ENCODE results near the gene ALDH1A1.

Gene ALDH1A1

DNA sequence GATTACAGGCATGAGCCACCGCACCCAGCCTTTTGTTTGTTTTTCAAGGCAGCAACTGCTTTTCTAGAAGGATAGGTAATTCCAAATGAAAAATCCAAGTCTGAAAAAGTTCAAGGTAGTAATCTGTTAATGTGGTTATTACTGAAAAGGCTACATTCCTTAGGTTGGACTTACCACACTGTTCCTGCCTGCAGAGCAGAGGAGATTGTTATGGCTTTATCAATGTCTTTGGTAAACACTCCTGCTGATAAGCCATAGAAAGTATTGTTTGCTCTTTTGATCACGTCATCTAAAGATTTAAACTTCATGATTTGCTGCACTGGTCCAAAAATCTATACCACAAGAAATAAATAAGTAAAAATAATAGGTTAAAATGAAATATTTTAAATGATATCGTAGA lies 43.4 kb downstream of the ALDH1A1 start:
- in situ Hi-C loops (cut with MboI; ENCODE audit: low sequenced_read_pairs, unreplicated experiment): no loop called here
- TF ChIP-seq, protein P1, sequence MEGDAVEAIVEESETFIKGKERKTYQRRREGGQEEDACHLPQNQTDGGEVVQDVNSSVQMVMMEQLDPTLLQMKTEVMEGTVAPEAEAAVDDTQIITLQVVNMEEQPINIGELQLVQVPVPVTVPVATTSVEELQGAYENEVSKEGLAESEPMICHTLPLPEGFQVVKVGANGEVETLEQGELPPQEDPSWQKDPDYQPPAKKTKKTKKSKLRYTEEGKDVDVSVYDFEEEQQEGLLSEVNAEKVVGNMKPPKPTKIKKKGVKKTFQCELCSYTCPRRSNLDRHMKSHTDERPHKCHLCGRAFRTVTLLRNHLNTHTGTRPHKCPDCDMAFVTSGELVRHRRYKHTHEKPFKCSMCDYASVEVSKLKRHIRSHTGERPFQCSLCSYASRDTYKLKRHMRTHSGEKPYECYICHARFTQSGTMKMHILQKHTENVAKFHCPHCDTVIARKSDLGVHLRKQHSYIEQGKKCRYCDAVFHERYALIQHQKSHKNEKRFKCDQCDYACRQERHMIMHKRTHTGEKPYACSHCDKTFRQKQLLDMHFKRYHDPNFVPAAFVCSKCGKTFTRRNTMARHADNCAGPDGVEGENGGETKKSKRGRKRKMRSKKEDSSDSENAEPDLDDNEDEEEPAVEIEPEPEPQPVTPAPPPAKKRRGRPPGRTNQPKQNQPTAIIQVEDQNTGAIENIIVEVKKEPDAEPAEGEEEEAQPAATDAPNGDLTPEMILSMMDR (IDR thresholded peaks at IDR 0.05; ENCODE audit: borderline replicate concordance, control extremely low read depth, extremely low read depth, insufficient read depth, missing control alignments): no peak
- no peak for DNase-seq (ENCODE audit: low spot score)

DNA sequence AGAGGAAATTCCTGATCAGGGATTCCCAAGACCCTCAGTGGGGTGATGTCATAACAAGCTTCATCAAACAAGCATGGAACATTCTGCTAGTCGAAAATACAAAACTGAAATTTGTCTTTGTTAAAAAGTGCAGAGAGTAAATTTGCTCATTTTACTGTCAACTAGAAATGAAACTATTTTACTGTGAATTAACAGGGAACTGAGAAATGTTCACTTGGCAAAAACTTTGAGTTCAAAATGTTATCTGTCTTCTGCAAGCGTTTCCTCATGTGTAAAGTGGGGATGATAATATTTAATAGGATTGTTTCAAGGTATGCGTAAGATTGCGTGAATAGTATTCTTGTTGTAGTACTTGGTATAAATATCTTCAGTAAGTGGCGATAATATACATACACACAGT lies 45.4 kb downstream of the ALDH1A1 start:
- in situ Hi-C loops (cut with MboI; ENCODE audit: low sequenced_read_pairs, unreplicated experiment): no loop called here
- TF ChIP-seq, protein P1 (IDR thresholded peaks at IDR 0.05; ENCODE audit: borderline replicate concordance, control extremely low read depth, extremely low read depth, insufficient read depth, missing control alignments): no peak
- no peak for DNase-seq (ENCODE audit: low spot score)

DNA sequence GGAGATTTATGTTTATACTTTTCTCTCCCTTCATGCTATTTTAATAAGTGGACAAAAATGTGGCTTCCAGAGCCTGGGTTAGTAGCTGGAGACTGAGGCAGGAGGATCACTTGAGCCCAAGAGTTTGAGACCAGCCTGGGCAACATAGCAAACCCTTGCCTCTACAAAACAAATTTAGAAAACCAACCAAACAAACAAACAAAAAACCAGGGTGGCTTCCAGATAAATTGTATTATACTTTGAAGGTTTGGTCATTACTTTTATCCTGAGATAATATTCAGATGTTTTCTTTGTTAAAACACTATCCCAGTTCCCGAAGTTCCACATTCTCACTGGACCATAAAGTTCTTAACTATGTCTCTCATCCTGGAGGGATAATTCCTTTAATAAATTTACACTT lies 46.0 kb downstream of the ALDH1A1 start:
- in situ Hi-C loops (cut with MboI; ENCODE audit: low sequenced_read_pairs, unreplicated experiment): no loop called here
- TF ChIP-seq, protein P1 (IDR thresholded peaks at IDR 0.05; ENCODE audit: borderline replicate concordance, control extremely low read depth, extremely low read depth, insufficient read depth, missing control alignments): no peak
- DNase-seq (ENCODE audit: low spot score): no peak

DNA sequence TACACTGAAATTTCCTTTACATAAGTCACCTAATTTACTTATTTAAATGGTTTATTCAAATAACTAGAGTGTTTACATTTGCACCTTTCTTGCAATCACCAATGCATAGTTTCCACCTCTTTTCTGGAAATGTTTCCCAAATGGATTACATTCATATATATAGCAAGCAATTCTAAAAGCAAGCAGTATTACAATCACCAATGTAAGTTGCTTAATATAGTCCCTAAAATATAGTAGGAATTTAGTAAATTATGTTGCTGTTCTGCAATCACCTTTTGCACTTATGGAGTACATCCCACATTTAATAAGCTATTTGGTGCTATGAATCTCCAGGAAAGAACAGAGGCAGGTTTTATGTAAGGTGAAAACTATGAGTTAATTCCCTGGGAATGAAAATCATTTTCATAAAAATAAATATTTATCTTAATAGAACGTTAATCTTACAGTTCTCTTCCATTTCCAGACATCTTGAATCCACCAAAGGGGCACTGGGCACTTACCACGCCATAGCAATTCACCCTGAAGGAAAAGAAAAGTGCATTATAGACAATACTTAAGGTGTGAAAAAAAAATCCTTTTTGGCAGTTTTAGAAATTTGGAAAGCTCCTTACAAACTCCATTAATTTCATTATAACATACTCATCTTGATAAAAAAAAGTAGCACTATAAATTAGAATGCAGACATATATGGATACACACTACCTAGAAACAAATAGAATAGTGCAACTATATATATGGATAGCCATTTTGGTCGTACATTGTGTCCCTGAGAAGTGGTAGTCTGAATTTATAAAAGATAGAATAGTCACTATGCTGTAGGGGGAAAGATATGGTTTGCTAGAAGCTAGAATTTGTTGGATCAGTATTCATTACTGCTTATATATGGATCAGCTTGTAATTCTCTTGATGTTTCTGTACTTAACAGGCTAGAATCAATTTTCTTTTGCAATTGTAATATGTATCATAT lies 47.1 kb downstream of the ALDH1A1 start:
- in situ Hi-C loops (cut with MboI; ENCODE audit: low sequenced_read_pairs, unreplicated experiment): no loop called here
- TF ChIP-seq, protein P1 (IDR thresholded peaks at IDR 0.05; ENCODE audit: borderline replicate concordance, control extremely low read depth, extremely low read depth, insufficient read depth, missing control alignments): no peak
- no peak for DNase-seq (ENCODE audit: low spot score)

DNA sequence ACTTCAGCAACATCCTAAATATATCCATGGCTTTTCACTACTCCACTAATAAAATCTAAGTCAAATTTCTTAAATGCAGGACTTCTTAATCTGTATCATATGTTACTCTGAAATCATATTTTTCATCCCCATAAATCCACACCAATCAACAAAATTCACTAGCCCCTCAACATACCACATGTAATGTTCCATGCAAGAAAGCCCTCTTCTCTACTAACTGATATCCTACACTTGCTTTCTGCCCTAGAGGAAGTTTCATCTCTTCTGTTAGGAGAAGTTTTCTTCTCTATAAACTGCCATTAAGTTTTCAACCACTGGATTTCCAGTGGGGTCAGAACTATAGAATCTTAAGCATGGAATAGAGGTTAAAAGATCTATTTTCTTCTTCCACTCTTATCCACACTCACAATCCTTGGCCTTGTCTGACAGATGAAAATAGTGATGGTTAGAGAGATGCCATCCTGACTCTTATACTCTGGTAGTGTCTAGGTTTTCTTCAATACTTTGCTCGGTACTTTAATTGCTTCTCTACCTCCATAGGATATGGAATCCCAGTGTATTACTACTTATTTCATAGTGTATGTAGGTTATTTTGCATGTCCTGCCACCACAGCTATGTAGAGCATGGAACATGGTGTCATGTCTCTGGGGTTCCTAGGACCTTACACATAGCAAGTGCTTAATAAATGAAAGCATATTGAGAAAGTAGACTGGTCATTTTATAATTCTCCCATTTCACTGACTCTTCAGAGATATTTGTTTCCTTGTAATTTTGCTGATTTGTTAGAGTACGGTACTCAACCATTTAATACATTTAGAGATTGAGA lies 48.4 kb downstream of the ALDH1A1 start:
- TF ChIP-seq, protein P1 (IDR thresholded peaks at IDR 0.05; ENCODE audit: borderline replicate concordance, control extremely low read depth, extremely low read depth, insufficient read depth, missing control alignments): no peak
- no peak for DNase-seq (ENCODE audit: low spot score)
- in situ Hi-C loops (cut with MboI; ENCODE audit: low sequenced_read_pairs, unreplicated experiment): no loop called here

DNA sequence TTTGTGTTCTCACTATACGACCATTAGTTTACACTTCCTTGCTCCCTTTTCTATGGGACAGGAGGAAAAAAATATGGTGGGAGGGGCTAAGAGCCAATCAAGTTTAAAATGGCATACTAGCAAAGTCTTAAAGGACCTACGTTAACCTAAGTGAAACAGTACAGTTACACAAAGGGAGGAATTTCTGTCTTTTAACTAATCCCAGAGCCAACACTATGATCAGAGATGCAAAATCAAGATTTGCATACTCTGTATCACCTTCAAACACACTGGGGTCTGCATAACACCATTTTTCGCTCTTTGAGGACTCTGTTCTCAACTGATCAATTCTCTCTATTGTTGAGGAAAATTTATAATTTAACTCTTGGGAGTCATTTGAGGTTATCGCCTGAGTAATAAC lies 49.8 kb downstream of the ALDH1A1 start:
- TF ChIP-seq, protein P1 (IDR thresholded peaks at IDR 0.05; ENCODE audit: borderline replicate concordance, control extremely low read depth, extremely low read depth, insufficient read depth, missing control alignments): no peak
- DNase-seq (ENCODE audit: low spot score): no peak
- in situ Hi-C loops (cut with MboI; ENCODE audit: low sequenced_read_pairs, unreplicated experiment): no loop called here
